IMR-90 (cell line): ENCODE data around the gene DCAKD. TPM values are rescaled to one million over a fixed set of nuclear protein-coding genes. Genes with fewer than 3 reads are reported as not detected.

Experiments used
- ATAC-seq: fragments of 200-7000 bp; cut with Tn5 transposase; 2 replicates; pipeline ENCODE4 v1.9.1; 2020; ENCODE audit warnings: low read depth, mild to moderate bottlenecking, moderate library complexity
- BruUV-seq: library from RNA; stranded (reverse); fragments of 400-500 nt; replicated peaks from 2 replicates; lab custom pipeline; 2021; lab: Mats Ljungman, UMichigan
- CTCF ChIA-PET: fragments of 300-600 bp; formaldehyde crosslinking; extraction: SDS; loops from one replicate; lab custom pipeline; 2021; ENCODE audit warnings: antibody characterized with exemption; lab: Yijun Ruan, JAX
- POLR2A ChIA-PET: fragments of 300-600 bp; sonication (Branson Sonifier 250); formaldehyde crosslinking; loops from one replicate; lab custom pipeline; 2022; ENCODE audit warnings: antibody characterized with exemption; ENCODE audit not compliant: unreplicated experiment; lab: Charles Lee
- DNase-seq: peaks from one replicate; pipeline ENCODE4 v3.0.0; 2013
- H2AFZ ChIP-seq: replicated peaks from 2 replicates; pipeline ENCODE3; 2013; ENCODE audit warnings: low read length, mild to moderate bottlenecking; ENCODE audit not compliant: poor library complexity
- H2AK5ac ChIP-seq: 2 replicates; pipeline ENCODE4 v1.6.1; 2013; ENCODE audit warnings: low read depth, low read length, inconsistent platforms
- H2AK9ac ChIP-seq: replicated peaks from 2 replicates; pipeline ENCODE3; 2013; ENCODE audit warnings: mild to moderate bottlenecking, low read depth, low read length, moderate library complexity; ENCODE audit not compliant: poor library complexity
- H2BK120ac ChIP-seq: 2 replicates; pipeline ENCODE4 v1.6.1; 2013; ENCODE audit warnings: low read depth, low read length, inconsistent platforms
- H2BK15ac ChIP-seq: 3 replicates; pipeline ENCODE4 v1.6.1; 2013; ENCODE audit warnings: low read depth, low read length, inconsistent platforms
- H2BK20ac ChIP-seq: 2 replicates; pipeline ENCODE4 v1.6.1; 2013; ENCODE audit warnings: low read depth, mild to moderate bottlenecking, inconsistent platforms, low read length, moderate library complexity
- H2BK5ac ChIP-seq: 2 replicates; pipeline ENCODE4 v1.6.1; 2013; ENCODE audit warnings: mild to moderate bottlenecking, low read depth, low read length, inconsistent platforms; ENCODE audit not compliant: poor library complexity, severe bottlenecking
- H3K14ac ChIP-seq: replicated peaks from 2 replicates; pipeline ENCODE4 v1.6.1; 2013; ENCODE audit warnings: low read depth, low read length, inconsistent platforms
- H3K18ac ChIP-seq: 2 replicates; pipeline ENCODE4 v1.6.1; 2013; ENCODE audit warnings: low read depth, low read length, control low read depth
- H3K23ac ChIP-seq: 2 replicates; pipeline ENCODE4 v1.6.1; 2013; ENCODE audit warnings: low read depth, low read length, inconsistent platforms
- H3K27ac ChIP-seq: 2 replicates; pipeline ENCODE4 v1.5.1; 2013; ENCODE audit warnings: mild to moderate bottlenecking, control low read depth, low read length; ENCODE audit not compliant: insufficient read depth
- H3K27me3 ChIP-seq: 2 replicates; pipeline ENCODE4 v1.6.1; 2013; ENCODE audit warnings: low read length; ENCODE audit not compliant: control insufficient read depth, insufficient read depth
- H3K36me3 ChIP-seq: 2 replicates; pipeline ENCODE4 v1.6.1; 2013; ENCODE audit warnings: low read length, mixed read lengths; ENCODE audit not compliant: control insufficient read depth, insufficient read depth
- H3K4ac ChIP-seq: 2 replicates; pipeline ENCODE4 v1.6.1; 2013; ENCODE audit warnings: low read depth, low read length, inconsistent platforms
- H3K4me1 ChIP-seq: 2 replicates; pipeline ENCODE4 v1.6.1; 2013; ENCODE audit warnings: low read length, mixed read lengths; ENCODE audit not compliant: control insufficient read depth, insufficient read depth
- H3K4me2 ChIP-seq: 2 replicates; pipeline ENCODE4 v1.6.1; 2013; ENCODE audit warnings: low read depth, mild to moderate bottlenecking, control low read depth, low read length, moderate library complexity
- H3K4me3 ChIP-seq: 2 replicates; pipeline ENCODE4 v1.5.1; 2013; ENCODE audit warnings: low read depth, mild to moderate bottlenecking, control low read depth, low read length, moderate library complexity; ENCODE audit not compliant: insufficient read depth
- H3K56ac ChIP-seq: 2 replicates; pipeline ENCODE4 v1.6.1; 2013; ENCODE audit warnings: low read length, inconsistent platforms; ENCODE audit not compliant: insufficient read depth; ENCODE audit errors: extremely low read depth
- H3K79me1 ChIP-seq, 2 experiments: 2 replicates each; pipeline ENCODE4 v1.6.1; 2013; ENCODE audit warnings: low read length in 2 of 2, inconsistent platforms in 1 of 2, low read depth in 1 of 2
- H3K9ac ChIP-seq: 2 replicates; pipeline ENCODE4 v1.6.1; 2013; ENCODE audit warnings: low read depth, low read length, control low read depth
- H3K9me1 ChIP-seq: 2 replicates; pipeline ENCODE4 v1.6.1; 2013; ENCODE audit warnings: low read length, inconsistent platforms; ENCODE audit not compliant: insufficient read depth
- H3K9me3 ChIP-seq: 2 replicates; pipeline ENCODE4 v1.6.1; 2013; ENCODE audit warnings: low read length; ENCODE audit not compliant: control insufficient read depth, insufficient read depth
- H4K20me1 ChIP-seq: 2 replicates; pipeline ENCODE4 v1.6.1; 2013; ENCODE audit warnings: low read length, inconsistent platforms; ENCODE audit not compliant: insufficient read depth
- H4K5ac ChIP-seq: 2 replicates; pipeline ENCODE4 v1.6.1; 2013; ENCODE audit warnings: mild to moderate bottlenecking, low read depth, low read length, control low read depth
- H4K8ac ChIP-seq, 2 experiments: 2 replicates each; pipeline ENCODE4 v1.6.1; 2013; ENCODE audit warnings: low read depth in 2 of 2, low read length in 2 of 2, control low read depth in 1 of 2, inconsistent platforms in 1 of 2
- H4K91ac ChIP-seq: 2 replicates; pipeline ENCODE4 v1.6.1; 2013; ENCODE audit warnings: low read depth, low read length, inconsistent platforms; ENCODE audit not compliant: insufficient read depth
- BHLHE40 ChIP-seq: fragments of 150-350 bp; IDR thresholded peaks from 2 replicates; pipeline ENCODE4 v1.6.1; 2016; ENCODE audit warnings: mild to moderate bottlenecking, low read depth, low read length
- CEBPB ChIP-seq: IDR thresholded peaks from 2 replicates; pipeline ENCODE4 v1.6.1; 2012; ENCODE audit warnings: low read depth, low read length, improper control_type of control experiment
- CHD1 ChIP-seq: IDR thresholded peaks from 2 replicates; pipeline ENCODE4 v1.6.1; 2012; ENCODE audit warnings: low read depth, low read length, improper control_type of control experiment
- FOS ChIP-seq: fragments of 150-350 bp; IDR thresholded peaks from 2 replicates; pipeline ENCODE4 v1.6.1; 2016; ENCODE audit warnings: low read depth, low read length
- MAFK ChIP-seq: IDR thresholded peaks from 2 replicates; pipeline ENCODE4 v1.6.1; 2012; ENCODE audit warnings: low read depth, low read length, improper control_type of control experiment
- MAZ ChIP-seq: IDR thresholded peaks from 2 replicates; pipeline ENCODE4 v1.6.1; 2012; ENCODE audit warnings: low read depth, mild to moderate bottlenecking, low read length, improper control_type of control experiment, moderate library complexity, borderline replicate concordance
- MXI1 ChIP-seq: IDR thresholded peaks from 2 replicates; pipeline ENCODE4 v1.6.1; 2012; ENCODE audit warnings: low read depth, mild to moderate bottlenecking, low read length, moderate library complexity, borderline replicate concordance
- NFE2L2 ChIP-seq: fragments of 150-350 bp; IDR thresholded peaks from 2 replicates; pipeline ENCODE4 v1.6.1; 2016; ENCODE audit warnings: low read depth, mild to moderate bottlenecking, low read length
- POLR2A ChIP-seq: IDR thresholded peaks from 2 replicates; pipeline ENCODE4 v1.6.1; 2012; ENCODE audit warnings: mild to moderate bottlenecking, low read depth, low read length
- RAD21 ChIP-seq: IDR thresholded peaks from 2 replicates; pipeline ENCODE4 v1.6.1; 2012; ENCODE audit warnings: low read length, improper control_type of control experiment
- RCOR1 ChIP-seq: IDR thresholded peaks from 2 replicates; pipeline ENCODE4 v1.6.1; 2012; ENCODE audit warnings: mild to moderate bottlenecking, low read length, improper control_type of control experiment; ENCODE audit not compliant: insufficient replicate concordance
- RFX5 ChIP-seq: IDR thresholded peaks from 2 replicates; pipeline ENCODE4 v1.8.0; 2012; ENCODE audit warnings: low read depth, mild to moderate bottlenecking, low read length, moderate library complexity
- SMC3 ChIP-seq: fragments of 150-350 bp; IDR thresholded peaks from 2 replicates; pipeline ENCODE4 v1.6.1; 2016; ENCODE audit warnings: low read depth, mild to moderate bottlenecking, antibody characterized with exemption, low read length, moderate library complexity
- USF2 ChIP-seq: fragments of 150-350 bp; IDR thresholded peaks from 2 replicates; pipeline ENCODE4 v1.6.1; 2017; ENCODE audit warnings: mild to moderate bottlenecking, antibody characterized with exemption, low read length, low read depth
- WGBS, 2 experiments: methylation state at CpG; one replicate each; pipeline versions ENCODE4 v1.1.5 to v1.1.7; 2013; ENCODE audit warnings: missing lambda C conversion rate in 2 of 2; ENCODE audit not compliant: insufficient read length in 1 of 2; ENCODE audit errors: extremely low coverage in 2 of 2; 5-methylcytosine and 5-hydroxymethylcytosine counted together
- dilution Hi-C: fragments of 300-500 bp; cut with HindIII; formaldehyde crosslinking; loops from one replicate; pipeline ENCODE4 v1.14.3; 2018; ENCODE audit warnings: low sequenced_read_pairs; ENCODE audit not compliant: unreplicated experiment
- in situ Hi-C: fragments of 300-500 bp; cut with MboI; formaldehyde crosslinking; loops from 3 replicates; pipeline ENCODE4 v1.14.3; 2019; ENCODE audit warnings: low sequenced_read_pairs, inconsistent platforms, mixed read lengths
- intact Hi-C: fragments of 100-400 bp; cut with micrococcal nuclease; formaldehyde crosslinking; loops from 2 replicates; pipeline ENCODE4 v1.10.0; 2022
- polyA plus RNA-seq, 3 experiments: library from polyadenylated mRNA; depleted of rRNA; stranded (reverse); fragments of >200 nt; gene quantifications; 2 replicates each; pipeline ENCODE4 v1.2.3, GENCODE V29; 2012; ENCODE audit warnings: low replicate concordance in 1 of 3
- total RNA-seq: library from RNA; depleted of rRNA; stranded (reverse); fragments of >200 nt; gene quantifications from 2 replicates; pipeline ENCODE4 v1.2.3, GENCODE V29; 2012
- TF ChIP-seq, protein P1 (sequence below): fragments of 150-350 bp; IDR thresholded peaks from 2 replicates; pipeline ENCODE4 v1.6.1; 2016; ENCODE audit warnings: low read depth, mild to moderate bottlenecking, low read length, moderate library complexity, borderline replicate concordance
- TF ChIP-seq, protein P2 (sequence below): conservative IDR thresholded peaks from 2 replicates; pipeline ENCODE4 v1.5.1; 2012; ENCODE audit warnings: mild to moderate bottlenecking, low read depth, low read length, improper control_type of control experiment

DCAKD gene
- total and polyA plus RNA-seq, 2 of the 4 experiments (the other 2 are of a cell fraction), result 31.3 to 47.9 TPM

DNA sequence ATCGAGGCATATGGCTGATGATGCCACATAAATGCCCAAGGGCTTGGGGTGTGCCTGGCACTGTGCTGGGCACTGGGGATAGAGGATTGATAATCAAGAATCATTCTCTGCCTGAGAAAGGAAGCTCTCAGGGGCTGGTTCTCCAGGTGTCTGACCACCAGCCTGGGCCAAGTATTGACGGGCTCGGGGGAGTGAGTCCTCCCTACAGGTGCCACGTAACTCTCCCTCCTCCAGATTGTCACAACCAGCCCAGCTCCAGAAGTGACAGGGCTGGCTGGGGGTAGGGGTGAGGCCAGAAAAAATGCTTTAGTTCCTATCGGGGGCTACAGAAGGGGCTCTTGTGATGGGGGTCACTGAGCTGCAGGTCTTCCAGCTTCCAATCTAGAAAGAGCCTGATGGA, 72.6 kb downstream of the DCAKD start:
- H3K9me1 ChIP-seq, result peaks cover 23% of the 10 kb centered on the region
- peak overlapping the region; percentile 56 for H2BK120ac ChIP-seq
- intact Hi-C loops, result loop anchor here (2.0 kb wide), 1 partner anchor 40 kb away; no protein-coding TSS in a partner anchor
- H2BK20ac ChIP-seq, result peak overlapping the region; percentile 60; the same call in 1 of the 2 replicates
- no peak overlapping the region for H3K27ac ChIP-seq
- H3K9ac ChIP-seq, result no peak overlapping the region
- H4K8ac ChIP-seq, result no peak overlapping the region
- peak overlapping the region; percentile 5; the same call in 1 of the 2 replicates for H3K18ac ChIP-seq
- H2AFZ ChIP-seq, result no peak overlapping the region
- ATAC-seq (no peak), DNase-seq (no peak)
- H3K4ac ChIP-seq, result peak overlapping the region; percentile 24
- dilution Hi-C loops, result no loop called here
- peaks cover 39% of the 10 kb centered on the region for H3K4me1 ChIP-seq
- H2AK5ac ChIP-seq, result peak overlapping the region; percentile 86
- H3K4me3 ChIP-seq, result no peak overlapping the region
- H2BK15ac ChIP-seq, result 0 out of 3 replicates have a peak overlapping the region, but pooled peaks have one; percentile 9
- peak overlapping the region; percentile 10; the same call in 1 of the 2 replicates for H4K5ac ChIP-seq
- peaks cover 5% of the 10 kb centered on the region; the same call in 1 of the 2 replicates for H4K20me1 ChIP-seq
- no TSS peak for BruUV-seq
- no peak overlapping the region for H3K14ac ChIP-seq
- H4K91ac ChIP-seq, result peak overlapping the region; percentile 45; the same call in 1 of the 2 replicates
- in situ Hi-C loops, result no loop called here
- H2AK9ac ChIP-seq, result no peak overlapping the region
- ChIA-PET POLR2A (no interaction called here), CTCF (no interaction called here)
- H3K27me3 ChIP-seq, result peaks cover 4% of the 10 kb centered on the region; the same call in 1 of the 2 replicates
- 50% methylated on average over 1 of the region's 5 CpGs; no CpG with 5 or more reads in 1 of the 2 experiments for WGBS, 2 experiments
- peaks cover 0 to 6% of the 10 kb centered on the region in 2 experiments; a peak in 1 of 4 replicates for H3K79me1 ChIP-seq
- H3K36me3 ChIP-seq, result no peaks in the 10 kb centered on the region
- no peak overlapping the region for H3K56ac ChIP-seq
- H3K9me3 ChIP-seq, result no peaks in the 10 kb centered on the region
- H3K23ac ChIP-seq, result 0 out of 2 replicates have a peak overlapping the region, but pooled peaks have one; percentile 19
- H3K4me2 ChIP-seq, result no peak overlapping the region
- no peak overlapping the region for H2BK5ac ChIP-seq
- TF ChIP-seq, protein P1, sequence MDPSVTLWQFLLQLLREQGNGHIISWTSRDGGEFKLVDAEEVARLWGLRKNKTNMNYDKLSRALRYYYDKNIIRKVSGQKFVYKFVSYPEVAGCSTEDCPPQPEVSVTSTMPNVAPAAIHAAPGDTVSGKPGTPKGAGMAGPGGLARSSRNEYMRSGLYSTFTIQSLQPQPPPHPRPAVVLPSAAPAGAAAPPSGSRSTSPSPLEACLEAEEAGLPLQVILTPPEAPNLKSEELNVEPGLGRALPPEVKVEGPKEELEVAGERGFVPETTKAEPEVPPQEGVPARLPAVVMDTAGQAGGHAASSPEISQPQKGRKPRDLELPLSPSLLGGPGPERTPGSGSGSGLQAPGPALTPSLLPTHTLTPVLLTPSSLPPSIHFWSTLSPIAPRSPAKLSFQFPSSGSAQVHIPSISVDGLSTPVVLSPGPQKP, result no peak
- TF ChIP-seq MAZ (no peak), USF2 (no peak), CEBPB (no peak), FOS (no peak), POLR2A (no peak), MAFK (no peak), SMC3 (no peak), BHLHE40 (no peak), MXI1 (no peak), RAD21 (no peak), NFE2L2 (no peak), CHD1 (no peak), RFX5 (no peak), RCOR1 (no peak)
- TF ChIP-seq, protein P2, sequence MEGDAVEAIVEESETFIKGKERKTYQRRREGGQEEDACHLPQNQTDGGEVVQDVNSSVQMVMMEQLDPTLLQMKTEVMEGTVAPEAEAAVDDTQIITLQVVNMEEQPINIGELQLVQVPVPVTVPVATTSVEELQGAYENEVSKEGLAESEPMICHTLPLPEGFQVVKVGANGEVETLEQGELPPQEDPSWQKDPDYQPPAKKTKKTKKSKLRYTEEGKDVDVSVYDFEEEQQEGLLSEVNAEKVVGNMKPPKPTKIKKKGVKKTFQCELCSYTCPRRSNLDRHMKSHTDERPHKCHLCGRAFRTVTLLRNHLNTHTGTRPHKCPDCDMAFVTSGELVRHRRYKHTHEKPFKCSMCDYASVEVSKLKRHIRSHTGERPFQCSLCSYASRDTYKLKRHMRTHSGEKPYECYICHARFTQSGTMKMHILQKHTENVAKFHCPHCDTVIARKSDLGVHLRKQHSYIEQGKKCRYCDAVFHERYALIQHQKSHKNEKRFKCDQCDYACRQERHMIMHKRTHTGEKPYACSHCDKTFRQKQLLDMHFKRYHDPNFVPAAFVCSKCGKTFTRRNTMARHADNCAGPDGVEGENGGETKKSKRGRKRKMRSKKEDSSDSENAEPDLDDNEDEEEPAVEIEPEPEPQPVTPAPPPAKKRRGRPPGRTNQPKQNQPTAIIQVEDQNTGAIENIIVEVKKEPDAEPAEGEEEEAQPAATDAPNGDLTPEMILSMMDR, result no peak
